H1 (cell line): Measurements from ENCODE around the gene GLO1. TPM values are rescaled to one million over a fixed set of nuclear protein-coding genes. Genes with fewer than 3 reads are reported as not detected.

ENCODE experiments used
- CTCF ChIA-PET: fragments of 300-600 bp; sonication (Branson Sonifier 250); formaldehyde crosslinking; loops from one replicate; lab custom pipeline; 2021; ENCODE audit not compliant: partially characterized antibody; lab: Charles Lee
- POLR2A ChIA-PET: fragments of 300-600 bp; sonication (Branson Sonifier 250); formaldehyde crosslinking; loops from one replicate; lab custom pipeline; 2021; ENCODE audit warnings: inconsistent platforms; ENCODE audit not compliant: partially characterized antibody; lab: Charles Lee
- DNase-seq, 2 experiments: peaks; one replicate each; pipeline versions ENCODE4 v3.0.0 to v3.0.0-alpha.2; 2010 to 2022; ENCODE audit warnings: low spot score in 2 of 2, low read depth in 1 of 2, mixed read lengths in 1 of 2
- FAIRE-seq: peaks from 2 replicates; lab custom pipeline; 2011; peaks lifted over from hg19 to GRCh38; lab: Jason Lieb, UNC
- H2AFZ ChIP-seq: 2 replicates; pipeline ENCODE4 v1.8.1; 2012; ENCODE audit warnings: low read length, inconsistent platforms
- H2AK5ac ChIP-seq: 2 replicates; pipeline ENCODE4 v1.6.1; 2013; ENCODE audit warnings: low read depth, low read length
- H2BK120ac ChIP-seq: replicated peaks from 2 replicates; pipeline ENCODE3; 2013; ENCODE audit warnings: low read depth, low read length, inconsistent platforms
- H2BK12ac ChIP-seq: 2 replicates; pipeline ENCODE4 v1.6.1; 2013; ENCODE audit warnings: low read depth, low read length
- H2BK15ac ChIP-seq: 2 replicates; pipeline ENCODE4 v1.6.1; 2013; ENCODE audit warnings: low read length
- H2BK20ac ChIP-seq: 2 replicates; pipeline ENCODE4 v1.6.1; 2013; ENCODE audit warnings: low read length
- H2BK5ac ChIP-seq: 2 replicates; pipeline ENCODE4 v1.6.1; 2013; ENCODE audit warnings: low read depth, low read length
- H3K14ac ChIP-seq: 2 replicates; pipeline ENCODE4 v1.6.1; 2013; ENCODE audit warnings: inconsistent platforms; ENCODE audit not compliant: insufficient read length
- H3K18ac ChIP-seq: 2 replicates; pipeline ENCODE4 v1.6.1; 2013; ENCODE audit warnings: low read length; ENCODE audit errors: extremely low read depth
- H3K23ac ChIP-seq: 2 replicates; pipeline ENCODE4 v1.6.1; 2013; ENCODE audit warnings: inconsistent platforms; ENCODE audit not compliant: insufficient read length
- H3K23me2 ChIP-seq: 2 replicates; pipeline ENCODE4 v1.6.1; 2013; ENCODE audit warnings: low read depth, low read length
- H3K27ac ChIP-seq: 2 replicates; pipeline ENCODE4 v1.6.1; 2011; ENCODE audit warnings: low read depth, low read length, inconsistent platforms
- H3K27me3 ChIP-seq, 4 experiments: replicated peaks in 1 of 4; 1 replicate in 1 of 4; 2 replicates in 3 of 4; pipeline versions ENCODE4 v1.6.1 to v1.8.1; 2011 to 2013; ENCODE audit warnings: low read length in 3 of 4, mild to moderate bottlenecking in 3 of 4, inconsistent platforms in 2 of 4, mixed read lengths in 2 of 4, moderate library complexity in 1 of 4; ENCODE audit not compliant: control insufficient read depth in 3 of 4, insufficient read depth in 3 of 4; ENCODE audit errors: extremely low read depth in 1 of 4
- H3K36me3 ChIP-seq, 4 experiments: 2 replicates each; pipeline versions ENCODE4 v1.6.1 to v1.8.1; 2011 to 2013; ENCODE audit warnings: mild to moderate bottlenecking in 4 of 4, low read length in 3 of 4, moderate library complexity in 2 of 4, control low read depth in 1 of 4, inconsistent platforms in 1 of 4; ENCODE audit not compliant: insufficient read depth in 4 of 4, control insufficient read depth in 2 of 4
- H3K4ac ChIP-seq: replicated peaks from 2 replicates; pipeline ENCODE3; 2013; ENCODE audit warnings: low read length, low read depth, mixed read lengths, inconsistent platforms; ENCODE audit not compliant: insufficient read length
- H3K4me1 ChIP-seq, 4 experiments: replicated peaks in 1 of 4; 1 replicate in 1 of 4; 2 replicates in 3 of 4; pipeline versions ENCODE4 v1.6.1 to v1.8.1; 2011 to 2013; ENCODE audit warnings: low read length in 3 of 4, inconsistent platforms in 2 of 4, mixed read lengths in 1 of 4; ENCODE audit not compliant: insufficient read depth in 4 of 4, control insufficient read depth in 3 of 4
- H3K4me2 ChIP-seq, 2 experiments: 2 replicates each; pipeline versions ENCODE4 v1.6.1 to v1.8.1; 2011 to 2013; ENCODE audit warnings: low read depth in 2 of 2, low read length in 2 of 2, control low read depth in 1 of 2, inconsistent platforms in 1 of 2, mild to moderate bottlenecking in 1 of 2; ENCODE audit not compliant: insufficient read depth in 1 of 2
- H3K4me3 ChIP-seq, 4 experiments: fragments of 200-600, 300-600 bp in 1 of 4; sonication (generic), shearing (Covaris generic), sonication (Bioruptor Twin) in 1 of 4; 2 replicates each; pipeline versions ENCODE4 v1.5.1 to v1.8.1; 2011 to 2016; ENCODE audit warnings: low read length in 4 of 4, low read depth in 3 of 4, control low read depth in 2 of 4, inconsistent platforms in 2 of 4, mild to moderate bottlenecking in 2 of 4, mixed read lengths in 1 of 4, moderate library complexity in 1 of 4; ENCODE audit not compliant: insufficient read depth in 2 of 4; ENCODE audit errors: extremely low read depth in 1 of 4
- H3K56ac ChIP-seq: replicated peaks from 2 replicates; pipeline ENCODE3; 2013; ENCODE audit warnings: low read depth, mild to moderate bottlenecking, mixed read lengths, low read length, inconsistent platforms; ENCODE audit not compliant: insufficient read length
- H3K79me1 ChIP-seq: 2 replicates; pipeline ENCODE4 v1.6.1; 2013; ENCODE audit warnings: low read depth, low read length, control low read depth
- H3K79me2 ChIP-seq, 2 experiments: 2 replicates each; pipeline versions ENCODE4 v1.6.1 to v1.8.1; 2012 to 2013; ENCODE audit warnings: low read length in 2 of 2, mild to moderate bottlenecking in 2 of 2, inconsistent platforms in 1 of 2; ENCODE audit not compliant: insufficient read depth in 2 of 2, control insufficient read depth in 1 of 2
- H3K9ac ChIP-seq, 4 experiments: replicated peaks in 1 of 4; 1 replicate in 1 of 4; 2 replicates in 3 of 4; pipeline versions ENCODE4 v1.6.1 to v1.8.1; 2011 to 2013; ENCODE audit warnings: low read depth in 3 of 4, low read length in 3 of 4, control low read depth in 2 of 4, mild to moderate bottlenecking in 2 of 4, moderate library complexity in 2 of 4, inconsistent platforms in 1 of 4; ENCODE audit errors: extremely low read depth in 1 of 4
- H3K9me3 ChIP-seq, 2 experiments: 2 replicates each; pipeline versions ENCODE4 v1.6.1 to v1.8.1; 2012 to 2013; ENCODE audit warnings: mild to moderate bottlenecking in 2 of 2, moderate library complexity in 2 of 2, control low read depth in 1 of 2, inconsistent platforms in 1 of 2, low read depth in 1 of 2, low read length in 1 of 2, mixed read lengths in 1 of 2; ENCODE audit not compliant: insufficient read depth in 2 of 2
- H4K20me1 ChIP-seq, 2 experiments: replicated peaks in 1 of 2; 2 replicates each; pipeline versions ENCODE3 to v1.8.1; 2011 to 2013; ENCODE audit warnings: inconsistent platforms in 2 of 2, low read length in 2 of 2, mild to moderate bottlenecking in 1 of 2; ENCODE audit not compliant: insufficient read depth in 2 of 2, control insufficient read depth in 1 of 2
- H4K5ac ChIP-seq: 2 replicates; pipeline ENCODE4 v1.6.1; 2013; ENCODE audit warnings: low read length, low read depth, mixed read lengths, inconsistent platforms; ENCODE audit not compliant: insufficient read length
- H4K8ac ChIP-seq: 2 replicates; pipeline ENCODE4 v1.8.0; 2013; ENCODE audit warnings: mild to moderate bottlenecking, moderate library complexity, low read length, inconsistent platforms; ENCODE audit not compliant: insufficient read depth; ENCODE audit errors: extremely low read depth
- H4K91ac ChIP-seq: replicated peaks from 2 replicates; pipeline ENCODE3; 2013; ENCODE audit warnings: low read length, mixed read lengths, inconsistent platforms; ENCODE audit not compliant: insufficient read length
- ASH2L ChIP-seq: fragments of 200-600, 300-600 bp; sonication (generic); IDR thresholded peaks from one replicate; pipeline ENCODE4 v1.7.1; 2017; ENCODE audit warnings: low read length
- CBX5 ChIP-seq: fragments of 300-800, 300-1000 bp; sonication (generic); IDR thresholded peaks from 2 replicates; pipeline ENCODE4 v1.7.1; 2016; ENCODE audit warnings: antibody characterized with exemption, low read length, low read depth
- CEBPB ChIP-seq: IDR thresholded peaks from 2 replicates; pipeline ENCODE4 v1.6.1; 2012; ENCODE audit warnings: low read depth, low read length
- CHD1 ChIP-seq: IDR thresholded peaks from 2 replicates; pipeline ENCODE4 v1.6.1; 2012; ENCODE audit warnings: low read depth, low read length, improper control_type of control experiment
- CTBP2 ChIP-seq: IDR thresholded peaks from 2 replicates; pipeline ENCODE4 v1.7.0; 2011; ENCODE audit warnings: borderline replicate concordance, mild to moderate bottlenecking, moderate library complexity, mixed read lengths, low read length; ENCODE audit not compliant: insufficient read depth, insufficient read length
- KDM1A ChIP-seq: fragments of 200-600, 300-600 bp; sonication (generic); IDR thresholded peaks from 2 replicates; pipeline ENCODE4 v1.7.1; 2016; ENCODE audit warnings: mild to moderate bottlenecking, low read length, borderline replicate concordance
- MAX ChIP-seq: IDR thresholded peaks from 2 replicates; pipeline ENCODE4 v1.6.1; 2012; ENCODE audit warnings: inconsistent platforms
- NRF1 ChIP-seq: IDR thresholded peaks from 2 replicates; pipeline ENCODE4 v1.6.1; 2011; ENCODE audit warnings: mild to moderate bottlenecking, low read depth, low read length, improper control_type of control experiment
- POU5F1 ChIP-seq: IDR thresholded peaks from 2 replicates; pipeline ENCODE4 v1.6.1; 2011; ENCODE audit warnings: low read depth, mild to moderate bottlenecking, low read length, moderate library complexity
- RAD21 ChIP-seq, 2 experiments: IDR thresholded peaks in 1 of 2; conservative IDR thresholded peaks in 1 of 2; 2 replicates each; pipeline ENCODE4 v1.6.1; 2011; ENCODE audit warnings: low read depth in 2 of 2, low read length in 2 of 2, improper control_type of control experiment in 1 of 2, inconsistent platforms in 1 of 2, mild to moderate bottlenecking in 1 of 2, moderate library complexity in 1 of 2
- RXRA ChIP-seq: IDR thresholded peaks from 2 replicates; pipeline ENCODE4 v1.6.1; 2011; ENCODE audit warnings: low read depth, mild to moderate bottlenecking, low read length, moderate library complexity; ENCODE audit not compliant: insufficient read depth
- SIN3A ChIP-seq, 2 experiments: IDR thresholded peaks in 1 of 2; conservative IDR thresholded peaks in 1 of 2; 2 replicates each; pipeline ENCODE4 v1.6.1; 2011 to 2012; ENCODE audit warnings: low read length in 2 of 2, improper control_type of control experiment in 1 of 2, low read depth in 1 of 2, mild to moderate bottlenecking in 1 of 2
- TAF1 ChIP-seq: IDR thresholded peaks from 2 replicates; pipeline ENCODE4 v1.6.1; 2011; ENCODE audit warnings: mild to moderate bottlenecking, low read depth, low read length
- TCF12 ChIP-seq: IDR thresholded peaks from 2 replicates; pipeline ENCODE4 v1.6.1; 2011; ENCODE audit warnings: low read depth, mild to moderate bottlenecking, low read length
- WGBS, 2 experiments: shearing (Covaris generic) in 1 of 2; methylation state at CpG; one replicate each; pipeline versions ENCODE4 v1.1.6 to v1.1.7; 2013 to 2015; ENCODE audit warnings: low lambda C conversion rate in 2 of 2, mixed read lengths in 2 of 2, inconsistent platforms in 1 of 2, low coverage in 1 of 2, missing lambda C conversion rate in 1 of 2; ENCODE audit not compliant: insufficient replicate concordance in 2 of 2, insufficient coverage in 1 of 2, insufficient read length in 1 of 2; ENCODE audit errors: extremely low coverage in 1 of 2, missing lambda C conversion rate in 1 of 2; 5-methylcytosine and 5-hydroxymethylcytosine counted together
- polyA plus RNA-seq, 7 experiments: library from polyadenylated mRNA; depleted of rRNA in 3 of 7; stranded (reverse) in 5 of 7; unstranded in 2 of 7; fragments of >200 nt in 5 of 7; fragments of 200-250 nt in 2 of 7; gene quantifications; 1 replicate in 5 of 7; 2 replicates in 1 of 7; 4 replicates in 1 of 7; pipeline versions ENCODE4 v1.2.1 to v1.2.3, GENCODE V29; 2011 to 2013; ENCODE audit warnings: missing spikeins in 2 of 7, mixed read lengths in 2 of 7
- total RNA-seq: library from RNA; stranded (reverse); fragmentation: NEBNext Ultra II Directional; extraction: Animal tissue kit (Norgen Biotek cat#: 25700); gene quantifications from 2 replicates; pipeline ENCODE4 v1.2.1, GENCODE V29; 2021

GLO1 gene
- total and polyA plus RNA-seq, 2 of the 8 experiments (the other 6 are each of a cell fraction or from before 2014, with no cell fraction given), result 104 to 170 TPM

DNA sequence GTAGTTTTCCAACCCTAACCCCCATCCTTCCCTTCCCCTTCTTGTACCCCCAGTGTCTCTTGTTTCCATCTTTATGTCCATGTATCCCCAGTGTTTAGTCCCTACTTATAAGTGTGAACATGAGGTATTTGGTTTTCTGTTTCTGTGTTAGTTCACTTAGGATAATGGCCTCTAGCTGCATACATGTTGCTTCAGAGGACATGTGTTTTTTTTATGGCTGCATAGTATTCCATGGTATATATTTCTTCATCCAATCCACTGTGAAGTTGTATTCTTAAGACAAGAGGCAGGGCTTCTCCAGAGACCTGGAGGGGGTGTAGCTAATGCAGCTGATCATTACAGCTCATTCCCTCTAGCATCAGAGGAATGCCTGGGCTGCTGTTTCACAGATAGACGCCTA is 16.4 kb upstream of the GLO1 start:
- 92% methylated on average over 1 of the region's 1 CpG; no CpG with 5 or more reads in 1 of the 2 experiments for WGBS, 2 experiments
- ChIA-PET CTCF (interaction anchor here (0.7 to 1.5 kb wide), 2 partner anchors 19 to 680 kb away, joined by 3 to 4 read pairs; no protein-coding TSS in a partner anchor), POLR2A (no interaction called here)
- H3K18ac ChIP-seq, result no peak overlapping the region
- H3K27ac ChIP-seq, result no peak overlapping the region
- H2BK120ac ChIP-seq, result no peak overlapping the region
- no peak overlapping the region for H3K56ac ChIP-seq
- no peak overlapping the region for H2AK5ac ChIP-seq
- no peaks in the 10 kb centered on the region for H3K23me2 ChIP-seq
- no peak overlapping the region for H2BK15ac ChIP-seq
- H3K79me2 ChIP-seq, result no peaks in the 10 kb centered on the region
- no peak for FAIRE-seq
- no peak overlapping the region for H3K4me2 ChIP-seq
- H2AFZ ChIP-seq, result no peak overlapping the region
- H3K4me1 ChIP-seq, result no peaks in the 10 kb centered on the region
- peaks cover 2 to 14% (median 10%) of the 10 kb centered on the region in 4 experiments; a peak in 6 of 7 replicates for H3K27me3 ChIP-seq
- no peak overlapping the region for H3K14ac ChIP-seq
- H2BK5ac ChIP-seq, result no peak overlapping the region
- no peak overlapping the region for H3K4ac ChIP-seq
- no peak overlapping the region for H2BK20ac ChIP-seq
- no peaks in the 10 kb centered on the region for H3K36me3 ChIP-seq
- no peak for DNase-seq
- H3K9ac ChIP-seq, result no peak overlapping the region
- H4K20me1 ChIP-seq, result no peaks in the 10 kb centered on the region
- H3K79me1 ChIP-seq, result no peaks in the 10 kb centered on the region
- no peak overlapping the region for H2BK12ac ChIP-seq
- no peak overlapping the region for H4K8ac ChIP-seq
- no peaks in the 10 kb centered on the region for H3K9me3 ChIP-seq
- H3K4me3 ChIP-seq, result no peak overlapping the region
- no peak overlapping the region for H3K23ac ChIP-seq
- no peak overlapping the region for H4K5ac ChIP-seq
- no peak overlapping the region for H4K91ac ChIP-seq
- TF ChIP-seq CEBPB (no peak), KDM1A (no peak), ASH2L (no peak), NRF1 (no peak), TCF12 (no peak), CHD1 (no peak), CTBP2 (no peak), SIN3A (conservative IDR thresholded peaks at IDR 0.05 in 1 of 2, IDR thresholded peaks at IDR 0.05 in 1 of 2; ENCODE audit: low read depth in 1 of 2, low read length in 2 of 2) (no peak), MAX (no peak), TAF1 (no peak), CBX5 (no peak), POU5F1 (no peak), RAD21 (IDR thresholded peaks at IDR 0.05 in 1 of 2, conservative IDR thresholded peaks at IDR 0.05 in 1 of 2; ENCODE audit: low read depth in 2 of 2, low read length in 2 of 2) (no peak), RXRA (no peak)
